Mucosa of descending colon (tissue), 3 donors: ENCODE measurements around the gene TENM4. TPM values are rescaled to one million over a fixed set of nuclear protein-coding genes. Genes with fewer than 3 reads are reported as not detected.

Experiments
- ATAC-seq: fragments of 200-7000 bp; cut with Tn5 transposase; one replicate; pipeline ENCODE4 v1.9.1; 2020; ENCODE audit warnings: mild to moderate bottlenecking, moderate library complexity
- DNase-seq, 3 donors: peaks; one replicate each; pipeline ENCODE4 v3.0.0-alpha.2; 2020
- H3K36me3 ChIP-seq: fragments of 200-600 bp; one replicate; pipeline ENCODE4 v1.8.0; 2021; ENCODE audit warnings: low read depth, mild to moderate bottlenecking
- H3K4me1 ChIP-seq: fragments of 200-600 bp; one replicate; pipeline ENCODE4 v1.8.0; 2021; ENCODE audit warnings: low read depth, mild to moderate bottlenecking
- H3K4me3 ChIP-seq: fragments of 200-600 bp; one replicate; pipeline ENCODE4 v1.8.0; 2021; ENCODE audit warnings: mild to moderate bottlenecking
- H3K9me3 ChIP-seq: fragments of 200-600 bp; one replicate; pipeline ENCODE4 v1.8.0; 2021; ENCODE audit warnings: mild to moderate bottlenecking
- CTCF ChIP-seq: fragments of 200-600 bp; IDR thresholded peaks from one replicate; pipeline ENCODE4 v1.8.0; 2022; ENCODE audit warnings: antibody characterized with exemption, mild to moderate bottlenecking
- intact Hi-C, 2 donors: fragments of 100-400 bp; cut with DNase I in 1 of 2; cut with micrococcal nuclease in 1 of 2; formaldehyde crosslinking; loops; one replicate each; pipeline versions ENCODE4 v1.11.0 to v1.11.1; 2022; cut with DNase I, micrococcal nuclease
- total RNA-seq, 3 donors: library from RNA; stranded (reverse); fragmentation: NEBNext Ultra II Directional in 2 of 3; extraction: Animal tissue kit (Norgen Biotek cat#: 25700) in 2 of 3; gene quantifications; one replicate each; pipeline versions ENCODE4 v1.2.1 to v1.2.4, GENCODE V29; 2021 to 2023
- donor health status: DM: no; HTN: no; CAD: no; lungs with moderate emphysema.
- donor health status: DM: no; HTN: no; CAD: no.
- donor health status: DM: no; HTN: yes; CAD: no.

TENM4 gene
- total RNA-seq, 3 donors from 2014 or later, result 0.70 to 1.6 (median 1.2) TPM

DNA sequence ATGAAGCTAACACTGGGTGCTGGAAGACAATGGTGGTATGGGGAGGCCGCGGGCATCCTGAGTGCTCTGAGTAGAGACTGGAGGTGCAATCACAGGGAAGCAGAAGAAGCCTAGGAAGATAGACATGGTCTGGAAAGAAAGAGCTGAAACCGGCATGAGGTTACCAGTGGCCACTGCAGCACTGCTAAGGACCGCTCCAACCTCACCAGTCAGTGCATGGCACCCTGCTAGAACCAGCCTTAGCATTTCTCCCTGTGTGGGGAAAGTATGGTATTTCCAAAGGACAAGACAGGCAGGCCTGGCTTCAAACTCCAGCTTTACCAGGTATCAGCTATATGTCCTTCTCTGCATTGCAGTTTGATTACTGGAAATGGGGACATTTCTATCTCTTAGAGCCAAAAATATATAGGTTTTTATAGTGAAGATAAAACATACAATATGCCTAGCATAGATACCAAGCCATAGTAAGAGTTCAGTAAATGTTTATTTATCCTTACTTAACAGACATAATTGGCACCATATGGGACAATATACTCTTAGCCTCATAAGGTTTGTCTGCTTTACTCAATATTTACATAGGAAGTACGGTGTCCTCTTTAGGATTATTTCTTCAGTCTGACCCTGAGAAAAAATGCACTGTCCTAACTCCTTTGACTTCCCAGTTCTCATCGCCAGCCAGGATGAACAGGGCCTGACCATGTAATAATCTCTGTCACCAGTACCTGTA is 231.1 kb downstream of the TENM4 start:
- intact Hi-C loops, result no loop called here
- ATAC-seq (no peak), DNase-seq (peak in 1 of 3 donors; percentile 14)
- Histone ChIP-seq H3K36me3 (no peaks in the 10 kb centered on the region), H3K4me1 (no peaks in the 10 kb centered on the region), H3K4me3 (no peak overlapping the region), H3K9me3 (no peaks in the 10 kb centered on the region)
- no peak for TF ChIP-seq CTCF

GRCh38 chr11:79208126-79208525 is 232.7 kb downstream of the TENM4 start:
- no peak for DNase-seq
- intact Hi-C loops, result no loop called here
- Histone ChIP-seq H3K36me3 (no peaks in the 10 kb centered on the region), H3K4me1 (no peaks in the 10 kb centered on the region), H3K4me3 (no peak overlapping the region), H3K9me3 (no peaks in the 10 kb centered on the region)
- no peak for ATAC-seq
- no peak for TF ChIP-seq CTCF

- H3K4me1 ChIP-seq, result no peaks in the 10 kb centered on the region
- H3K36me3 ChIP-seq, result no peaks in the 10 kb centered on the region
- DNase-seq, result no peak
- H3K4me3 ChIP-seq, result no peak overlapping the region
- no peaks in the 10 kb centered on the region for H3K9me3 ChIP-seq
- intact Hi-C loops, result no loop called here
- no peak for ATAC-seq
- no peak for TF ChIP-seq CTCF
Measured at GRCh38 chr11:79206951-79207350, 233.9 kb downstream of the TENM4 start.

- intact Hi-C loops, result no loop called here
- TF ChIP-seq CTCF, result no peak
- Histone ChIP-seq H3K9me3 (no peaks in the 10 kb centered on the region), H3K4me1 (no peaks in the 10 kb centered on the region), H3K4me3 (no peak overlapping the region), H3K36me3 (no peaks in the 10 kb centered on the region)
- DNase-seq, result no peak
- no peak for ATAC-seq
Measured at GRCh38 chr11:79205786-79206185, 235.0 kb downstream of the TENM4 start.

DNA sequence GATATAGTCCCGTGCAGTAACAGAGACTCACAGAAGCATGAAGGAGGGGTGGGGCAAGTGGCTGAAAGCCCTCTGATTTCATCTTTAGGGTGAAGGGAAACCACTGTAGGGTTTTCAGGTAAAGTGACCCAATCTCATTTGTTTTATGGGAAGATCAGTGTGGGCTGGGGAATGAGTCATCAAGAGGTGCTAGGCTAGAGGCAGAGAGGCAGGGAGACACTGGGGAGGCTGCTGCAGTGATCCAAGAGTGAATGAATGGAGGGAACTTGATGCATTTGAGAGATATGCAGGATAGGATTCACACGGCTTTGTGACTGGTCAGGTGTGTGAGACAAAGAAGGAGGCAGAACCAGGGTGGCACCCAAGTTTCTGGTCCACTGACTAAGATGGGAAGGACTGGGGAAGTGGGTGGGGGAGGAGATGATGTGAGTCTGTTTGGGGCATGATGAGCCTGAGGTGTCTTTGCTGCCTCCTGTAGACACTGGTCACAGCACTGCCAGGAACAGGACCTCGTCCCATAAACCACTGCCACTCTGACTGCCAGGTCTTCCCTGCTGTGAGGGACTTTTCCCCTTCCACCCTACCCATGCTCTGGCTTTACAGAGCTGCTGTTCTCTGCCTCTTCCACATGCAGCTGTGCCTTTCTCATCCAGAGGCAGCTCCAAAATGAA is 239.0 kb downstream of the TENM4 start:
- no peak for TF ChIP-seq CTCF
- Histone ChIP-seq H3K9me3 (no peaks in the 10 kb centered on the region), H3K4me1 (no peaks in the 10 kb centered on the region), H3K4me3 (no peak overlapping the region), H3K36me3 (no peaks in the 10 kb centered on the region)
- DNase-seq (no peak), ATAC-seq (no peak)
- intact Hi-C loops, result no loop called here
